GM21786 (cell line): ENCODE data around the gene PTTG1IP.

Experiments
- ATAC-seq: cut with Tn5 transposase; IDR thresholded peaks from one replicate; pipeline ENCODE4 v1.9.1; 2021; ENCODE audit not compliant: unreplicated experiment

PTTG1IP gene

GRCh38 chr21:44803651-44804050 lies 69.8 kb downstream of the PTTG1IP start:
- ATAC-seq, result no peak

- no peak for ATAC-seq
Measured at GRCh38 chr21:44802396-44803153, 70.9 kb downstream of the PTTG1IP start.

- ATAC-seq, result peak; percentile 74
Measured at GRCh38 chr21:44801468-44802395, 71.8 kb downstream of the PTTG1IP start, which contains the start of gene UBE2G2. UBE2G2 (minus strand) TSS chr21:44801820; CDS start chr21:44801748, 72 bp downstream.

- no peak for ATAC-seq
Measured at GRCh38 chr21:44800971-44801467, 72.5 kb downstream of the PTTG1IP start.

- no peak for ATAC-seq
Measured at GRCh38 chr21:44800103-44800502, 73.4 kb downstream of the PTTG1IP start.

- no peak for ATAC-seq
Measured at GRCh38 chr21:44799646-44800045, 73.8 kb downstream of the PTTG1IP start.
